Spleen (tissue), 7 donors: ENCODE data around the gene QKI.

ENCODE experiments used
- POLR2A ChIP-seq, 3 donors: fragments of 450-650 bp; IDR thresholded peaks; one replicate each; pipeline ENCODE4 v1.5.1; 2017; ENCODE audit warnings: antibody characterized with exemption in 3 of 3, mild to moderate bottlenecking in 1 of 3
- POLR2AphosphoS5 ChIP-seq, 3 donors: sonication (generic); formaldehyde crosslinking; IDR thresholded peaks; one replicate each; pipeline ENCODE4 v1.5.1; 2017; ENCODE audit warnings: antibody characterized with exemption in 3 of 3
- TF ChIP-seq, protein P1 (sequence below), 11 experiments: fragments of 200-600 bp in 7 of 11; fragments of 450-650 bp in 4 of 11; sonication (generic) in 4 of 11; IDR thresholded peaks in 8 of 11; conservative IDR thresholded peaks in 3 of 11; 1 replicate in 7 of 11; 2 replicates in 4 of 11; pipeline versions ENCODE4 v1.4.0 to v1.8.0; 2016 to 2021; ENCODE audit warnings: antibody characterized with exemption in 11 of 11, inconsistent platforms in 4 of 11, mild to moderate bottlenecking in 1 of 11
- donor health status: DM: no; HTN: no; CAD: no; lungs with moderate emphysema.
- donor health status: DM: no; HTN: no; CAD: no.
- donor health status: DM: no; HTN: no; CAD: no.

DNA sequence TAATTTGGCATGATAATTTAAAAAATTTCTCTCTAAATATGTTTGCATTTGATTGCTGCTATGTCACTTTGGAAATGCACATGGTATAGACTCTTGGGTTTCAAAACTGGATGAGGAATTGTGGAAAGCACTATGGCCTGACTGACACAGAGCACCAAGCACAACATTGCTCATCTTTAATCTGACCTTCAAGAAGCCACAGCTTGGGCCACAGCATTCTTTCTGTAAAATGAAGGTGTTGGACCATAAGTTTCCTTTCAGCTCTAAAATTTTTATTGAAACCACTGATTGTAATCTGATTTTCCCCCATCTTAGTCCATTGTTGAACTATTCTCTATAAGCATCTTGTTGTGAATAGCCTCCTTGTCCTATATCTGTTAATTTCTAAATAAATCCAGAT lies 41.0 kb downstream of the QKI start:
- TF ChIP-seq, protein P1, sequence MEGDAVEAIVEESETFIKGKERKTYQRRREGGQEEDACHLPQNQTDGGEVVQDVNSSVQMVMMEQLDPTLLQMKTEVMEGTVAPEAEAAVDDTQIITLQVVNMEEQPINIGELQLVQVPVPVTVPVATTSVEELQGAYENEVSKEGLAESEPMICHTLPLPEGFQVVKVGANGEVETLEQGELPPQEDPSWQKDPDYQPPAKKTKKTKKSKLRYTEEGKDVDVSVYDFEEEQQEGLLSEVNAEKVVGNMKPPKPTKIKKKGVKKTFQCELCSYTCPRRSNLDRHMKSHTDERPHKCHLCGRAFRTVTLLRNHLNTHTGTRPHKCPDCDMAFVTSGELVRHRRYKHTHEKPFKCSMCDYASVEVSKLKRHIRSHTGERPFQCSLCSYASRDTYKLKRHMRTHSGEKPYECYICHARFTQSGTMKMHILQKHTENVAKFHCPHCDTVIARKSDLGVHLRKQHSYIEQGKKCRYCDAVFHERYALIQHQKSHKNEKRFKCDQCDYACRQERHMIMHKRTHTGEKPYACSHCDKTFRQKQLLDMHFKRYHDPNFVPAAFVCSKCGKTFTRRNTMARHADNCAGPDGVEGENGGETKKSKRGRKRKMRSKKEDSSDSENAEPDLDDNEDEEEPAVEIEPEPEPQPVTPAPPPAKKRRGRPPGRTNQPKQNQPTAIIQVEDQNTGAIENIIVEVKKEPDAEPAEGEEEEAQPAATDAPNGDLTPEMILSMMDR (IDR thresholded peaks at IDR 0.05 in 8 of 11, conservative IDR thresholded peaks at IDR 0.05 in 3 of 11) = no peak
- TF ChIP-seq POLR2AphosphoS5 (IDR thresholded peaks at IDR 0.05) (no peak), POLR2A (IDR thresholded peaks at IDR 0.05) (no peak)
